Nephron (organoid): ENCODE data around the gene CYSTM1.

Experiments used
- H3K27ac Mint-ChIP-seq, 3 experiments: 2 replicates each; pipeline ENCODE4 v1.8.0; 2020; ENCODE audit warnings: mixed read lengths in 3 of 3, mild to moderate bottlenecking in 2 of 3, moderate library complexity in 1 of 3
- H3K27me3 Mint-ChIP-seq: 2 replicates; pipeline ENCODE4 v1.8.0; 2021; ENCODE audit warnings: low read depth, mild to moderate bottlenecking, moderate library complexity, mixed read lengths
- H3K36me3 Mint-ChIP-seq: 2 replicates; pipeline ENCODE4 v1.8.0; 2020; ENCODE audit warnings: low read depth, mixed read lengths
- H3K4me1 Mint-ChIP-seq: 2 replicates; pipeline ENCODE4 v1.8.0; 2020; ENCODE audit warnings: mixed read lengths
- H3K4me3 Mint-ChIP-seq, 3 experiments: 2 replicates each; pipeline ENCODE4 v1.8.0; 2020; ENCODE audit warnings: mild to moderate bottlenecking in 3 of 3, mixed read lengths in 3 of 3, moderate library complexity in 2 of 3
- H3K9me3 Mint-ChIP-seq: 2 replicates; pipeline ENCODE4 v1.8.0; 2020; ENCODE audit warnings: mixed read lengths
- CTCF ChIP-seq, 3 experiments: fragments of 200-600 bp; sonication (generic); IDR thresholded peaks; one replicate each; pipeline ENCODE4 v1.5.0; 2021; ENCODE audit warnings: antibody characterized with exemption in 3 of 3; ENCODE audit not compliant: unreplicated experiment in 3 of 3

The CYSTM1 gene

GRCh38 chr5:140207250-140207964, 32.4 kb downstream of the CYSTM1 start:
- no peak overlapping the region for H3K4me3 Mint-ChIP-seq
- no peak for TF ChIP-seq CTCF (IDR thresholded peaks at IDR 0.05; ENCODE audit: unreplicated experiment in 3 of 3)
- H3K4me1 Mint-ChIP-seq, result peaks cover 4% of the 10 kb centered on the region
- no peak overlapping the region for H3K27ac Mint-ChIP-seq
- no peaks in the 10 kb centered on the region for H3K9me3 Mint-ChIP-seq
- no peaks in the 10 kb centered on the region for H3K36me3 Mint-ChIP-seq
- no peaks in the 10 kb centered on the region for H3K27me3 Mint-ChIP-seq

GRCh38 chr5:140208065-140208464, 33.1 kb downstream of the CYSTM1 start:
- Mint-ChIP-seq H3K36me3 (no peaks in the 10 kb centered on the region), H3K27me3 (no peaks in the 10 kb centered on the region), H3K9me3 (no peaks in the 10 kb centered on the region), H3K27ac (no peak overlapping the region), H3K4me1 (peaks cover 4% of the 10 kb centered on the region), H3K4me3 (no peak overlapping the region)
- no peak for TF ChIP-seq CTCF (IDR thresholded peaks at IDR 0.05; ENCODE audit: unreplicated experiment in 3 of 3)

GRCh38 chr5:140213370-140213983, 38.5 kb downstream of the CYSTM1 start:
- H3K4me3 Mint-ChIP-seq, result no peak overlapping the region
- no peaks in the 10 kb centered on the region for H3K4me1 Mint-ChIP-seq
- H3K36me3 Mint-ChIP-seq, result no peaks in the 10 kb centered on the region
- H3K27me3 Mint-ChIP-seq, result no peaks in the 10 kb centered on the region
- H3K9me3 Mint-ChIP-seq, result no peaks in the 10 kb centered on the region
- no peak overlapping the region for H3K27ac Mint-ChIP-seq
- no peak for TF ChIP-seq CTCF (IDR thresholded peaks at IDR 0.05; ENCODE audit: unreplicated experiment in 3 of 3)

- peaks cover 5% of the 10 kb centered on the region for H3K4me1 Mint-ChIP-seq
- TF ChIP-seq CTCF (IDR thresholded peaks at IDR 0.05; ENCODE audit: unreplicated experiment in 3 of 3), result no peak
- H3K36me3 Mint-ChIP-seq, result no peaks in the 10 kb centered on the region
- no peaks in the 10 kb centered on the region for H3K9me3 Mint-ChIP-seq
- H3K27me3 Mint-ChIP-seq, result no peaks in the 10 kb centered on the region
- H3K27ac Mint-ChIP-seq, result no peak overlapping the region
- no peak overlapping the region for H3K4me3 Mint-ChIP-seq
Observed at GRCh38 chr5:140214831-140215230, 39.8 kb downstream of the CYSTM1 start.

GRCh38 chr5:140215276-140215675, 40.3 kb downstream of the CYSTM1 start:
- Mint-ChIP-seq H3K36me3 (no peaks in the 10 kb centered on the region), H3K4me3 (no peak overlapping the region), H3K4me1 (peaks cover 9% of the 10 kb centered on the region), H3K27ac (no peak overlapping the region), H3K9me3 (no peaks in the 10 kb centered on the region), H3K27me3 (no peaks in the 10 kb centered on the region)
- no peak for TF ChIP-seq CTCF (IDR thresholded peaks at IDR 0.05; ENCODE audit: unreplicated experiment in 3 of 3)
